Kidney epithelial cell (primary cell): Measurements from ENCODE around the gene RNF126. TPM values are rescaled to one million over a fixed set of nuclear protein-coding genes. Genes with fewer than 3 reads are reported as not detected.

Experiments
- DNase-seq: peaks from one replicate; pipeline ENCODE4 v3.0.0-alpha.2; 2010; ENCODE audit warnings: low read depth
- H3K27me3 ChIP-seq: 2 replicates; pipeline ENCODE4 v1.6.0; 2011; ENCODE audit warnings: low read length; ENCODE audit not compliant: control insufficient read depth, insufficient read depth
- H3K36me3 ChIP-seq: 2 replicates; pipeline ENCODE4 v1.5.1; 2011; ENCODE audit warnings: low read length; ENCODE audit not compliant: control insufficient read depth, insufficient read depth
- H3K4me3 ChIP-seq: 2 replicates; pipeline ENCODE4 v1.5.1; 2011; ENCODE audit warnings: low read depth, mild to moderate bottlenecking, control low read depth, low read length
- total RNA-seq: library from RNA; depleted of rRNA; stranded (reverse); fragments of >200 nt; gene quantifications from 2 replicates; pipeline ENCODE4 v1.2.3, GENCODE V29; 2015
- TF ChIP-seq, protein P1 (sequence below): IDR thresholded peaks from 2 replicates; pipeline ENCODE4 v1.5.1; 2011; ENCODE audit warnings: mild to moderate bottlenecking, moderate library complexity, low read length, control low read depth, inconsistent platforms; ENCODE audit not compliant: insufficient read depth, poor library complexity, severe bottlenecking

Gene RNF126
- total RNA-seq, 1 donor from 2014 or later: 77.6 TPM

DNA sequence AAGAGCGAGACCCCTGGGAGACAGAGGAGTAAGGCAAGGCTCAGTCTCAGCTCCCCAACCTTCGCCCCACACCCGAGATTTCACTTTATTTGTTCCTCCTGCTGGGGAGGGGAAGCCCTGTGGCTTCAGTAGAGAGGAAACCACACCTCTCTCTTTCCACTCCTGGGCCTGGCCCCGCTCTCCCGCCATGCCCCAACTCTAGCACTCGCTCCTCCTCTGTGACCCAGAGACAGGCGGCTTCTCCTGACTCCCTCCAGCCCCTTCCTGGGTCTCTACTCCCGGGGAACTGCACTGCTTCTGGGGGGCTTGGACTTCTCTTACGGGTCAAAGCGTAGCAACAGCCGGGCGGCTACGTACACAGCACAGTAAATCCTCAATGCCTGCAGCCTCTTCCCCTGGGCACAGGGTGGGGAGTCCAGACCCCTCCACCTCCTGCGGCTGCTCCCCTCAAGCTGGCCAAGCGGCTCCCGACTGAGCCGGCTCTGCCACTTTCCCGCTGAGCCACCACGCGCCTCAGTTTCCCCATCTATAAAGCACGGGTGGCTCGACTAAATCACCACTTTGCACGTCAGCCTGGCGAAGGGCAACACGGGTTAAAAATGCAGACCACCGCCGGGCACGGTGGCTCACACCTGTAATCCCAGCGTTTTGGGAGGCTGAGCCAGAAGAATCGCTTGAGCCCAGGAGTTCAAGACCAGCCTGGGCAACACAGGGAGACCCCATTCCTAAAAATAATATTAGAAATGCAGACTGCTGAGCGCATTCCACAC, 1.4 kb downstream of the RNF126 start:
- no peak for DNase-seq
- TF ChIP-seq, protein P1, sequence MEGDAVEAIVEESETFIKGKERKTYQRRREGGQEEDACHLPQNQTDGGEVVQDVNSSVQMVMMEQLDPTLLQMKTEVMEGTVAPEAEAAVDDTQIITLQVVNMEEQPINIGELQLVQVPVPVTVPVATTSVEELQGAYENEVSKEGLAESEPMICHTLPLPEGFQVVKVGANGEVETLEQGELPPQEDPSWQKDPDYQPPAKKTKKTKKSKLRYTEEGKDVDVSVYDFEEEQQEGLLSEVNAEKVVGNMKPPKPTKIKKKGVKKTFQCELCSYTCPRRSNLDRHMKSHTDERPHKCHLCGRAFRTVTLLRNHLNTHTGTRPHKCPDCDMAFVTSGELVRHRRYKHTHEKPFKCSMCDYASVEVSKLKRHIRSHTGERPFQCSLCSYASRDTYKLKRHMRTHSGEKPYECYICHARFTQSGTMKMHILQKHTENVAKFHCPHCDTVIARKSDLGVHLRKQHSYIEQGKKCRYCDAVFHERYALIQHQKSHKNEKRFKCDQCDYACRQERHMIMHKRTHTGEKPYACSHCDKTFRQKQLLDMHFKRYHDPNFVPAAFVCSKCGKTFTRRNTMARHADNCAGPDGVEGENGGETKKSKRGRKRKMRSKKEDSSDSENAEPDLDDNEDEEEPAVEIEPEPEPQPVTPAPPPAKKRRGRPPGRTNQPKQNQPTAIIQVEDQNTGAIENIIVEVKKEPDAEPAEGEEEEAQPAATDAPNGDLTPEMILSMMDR: no peak
- Histone ChIP-seq H3K27me3 (no peaks in the 10 kb centered on the region), H3K4me3 (peak overlapping the region; percentile 95), H3K36me3 (no peaks in the 10 kb centered on the region)

GRCh38 chr19:660793-661426, 2.1 kb downstream of the RNF126 start:
- DNase-seq: no peak
- peak overlapping the region; percentile 95 for H3K4me3 ChIP-seq
- H3K27me3 ChIP-seq: no peaks in the 10 kb centered on the region
- H3K36me3 ChIP-seq: no peaks in the 10 kb centered on the region
- TF ChIP-seq, protein P1: no peak

- no peaks in the 10 kb centered on the region for H3K36me3 ChIP-seq
Measured at GRCh38 chr19:658916-659839, 3.8 kb downstream of the RNF126 start.

GRCh38 chr19:658059-658839, 4.8 kb downstream of the RNF126 start:
- no peak for DNase-seq
- no peaks in the 10 kb centered on the region for H3K36me3 ChIP-seq
- H3K27me3 ChIP-seq: no peaks in the 10 kb centered on the region
- TF ChIP-seq, protein P1: no peak
- no peak overlapping the region for H3K4me3 ChIP-seq

More at GRCh38 chr19:658916-659839, 3.8 kb downstream of the RNF126 start:
- TF ChIP-seq, protein P1: no peak
- no peak for DNase-seq
- no peaks in the 10 kb centered on the region for H3K27me3 ChIP-seq
- H3K4me3 ChIP-seq: no peak overlapping the region

DNA sequence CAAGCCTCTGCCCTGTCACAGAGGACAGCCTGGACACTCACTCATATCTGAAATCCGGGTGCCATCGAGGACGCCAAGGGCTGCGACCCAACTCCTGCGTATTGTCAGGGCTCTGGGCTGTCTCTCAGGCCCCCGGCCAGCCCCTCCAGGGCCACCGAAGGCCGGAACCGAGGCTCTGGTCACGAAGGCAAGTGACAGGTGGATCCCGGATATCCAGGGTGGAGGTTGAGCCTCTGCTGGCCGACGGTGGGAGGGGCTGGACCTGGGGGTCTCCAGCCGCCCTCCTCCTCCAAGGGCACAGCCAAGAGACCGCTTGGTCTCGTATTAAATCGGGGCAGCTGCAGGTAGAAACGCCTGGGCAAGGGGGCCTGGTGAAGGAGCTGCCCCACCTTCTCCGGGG, 5.4 kb downstream of the RNF126 start:
- Histone ChIP-seq H3K4me3 (no peak overlapping the region), H3K36me3 (no peaks in the 10 kb centered on the region), H3K27me3 (no peaks in the 10 kb centered on the region)
- TF ChIP-seq, protein P1: no peak
- no peak for DNase-seq
